Upper lobe of left lung (tissue), 6 donors: ENCODE measurements around the gene ARHGDIA. TPM values are rescaled to one million over a fixed set of nuclear protein-coding genes. Genes with fewer than 3 reads are reported as not detected.

ENCODE experiments used
- ATAC-seq, 2 donors: fragments of 200-7000 bp; cut with Tn5 transposase; one replicate each; pipeline ENCODE4 v1.9.1; 2022; ENCODE audit warnings: mild to moderate bottlenecking in 2 of 2, moderate library complexity in 2 of 2; ENCODE audit not compliant: low FRiP score in 2 of 2
- DNase-seq, 2 donors: peaks; one replicate each; pipeline ENCODE4 v3.0.0-alpha.2; 2019 to 2020
- H3K27ac ChIP-seq, 4 donors: fragments of 200-600 bp; sonication (generic); one replicate each; pipeline ENCODE4 v1.5.1; 2016 to 2019
- H3K27me3 ChIP-seq, 4 donors: fragments of 200-600 bp; sonication (generic); one replicate each; pipeline ENCODE4 v1.5.1; 2017 to 2019
- H3K36me3 ChIP-seq, 4 donors: fragments of 200-600 bp; sonication (generic); one replicate each; pipeline ENCODE4 v1.5.1; 2016 to 2019
- H3K4me1 ChIP-seq, 4 donors: fragments of 200-600 bp; sonication (generic); one replicate each; pipeline ENCODE4 v1.5.1; 2018 to 2019
- H3K4me3 ChIP-seq, 4 donors: fragments of 200-600 bp; sonication (generic); one replicate each; pipeline ENCODE4 v1.5.1; 2017 to 2019; ENCODE audit warnings: mild to moderate bottlenecking in 2 of 4, moderate library complexity in 1 of 4
- H3K9me3 ChIP-seq, 4 donors: fragments of 200-600 bp; sonication (generic); one replicate each; pipeline ENCODE4 v1.5.1; 2018 to 2019
- CTCF ChIP-seq, 6 experiments: fragments of 450-650 bp in 4 of 6; fragments of 200-600 bp in 2 of 6; sonication (generic) in 2 of 6; IDR thresholded peaks; one replicate each; pipeline ENCODE4 v1.5.1; 2016 to 2019; ENCODE audit warnings: antibody characterized with exemption in 6 of 6
- EP300 ChIP-seq, 4 donors: sonication (generic); formaldehyde crosslinking; IDR thresholded peaks; one replicate each; pipeline ENCODE4 v1.5.1; 2017; ENCODE audit warnings: antibody characterized with exemption in 4 of 4, control low read depth in 2 of 4
- POLR2A ChIP-seq, 4 donors: fragments of 450-650 bp; IDR thresholded peaks; one replicate each; pipeline ENCODE4 v1.5.1; 2016 to 2017; ENCODE audit warnings: antibody characterized with exemption in 4 of 4, mild to moderate bottlenecking in 2 of 4
- POLR2AphosphoS5 ChIP-seq, 2 donors: sonication (generic); formaldehyde crosslinking; IDR thresholded peaks; one replicate each; pipeline ENCODE4 v1.5.1; 2017; ENCODE audit warnings: antibody characterized with exemption in 2 of 2
- WGBS, 2 donors: methylation state at CpG; one replicate each; pipeline ENCODE4 v1.1.5; 2017 to 2018; 5-methylcytosine and 5-hydroxymethylcytosine counted together
- total RNA-seq, 6 donors: library from RNA; depleted of rRNA in 4 of 6; stranded (reverse); fragments of >200 nt in 4 of 6; gene quantifications; one replicate each; pipeline versions ENCODE4 v1.1.0 to v1.2.1, GENCODE V29; 2016 to 2021
- donor health status: DM: no; HTN: no; CAD: no; lungs with moderate emphysema.
- donor health status: DM: no; HTN: yes; CAD: no; lungs with severe emphysema.

ARHGDIA gene
- total RNA-seq, 6 donors from 2014 or later = 171 to 522 (median 302) TPM

GRCh38 chr17:81819708-81820107, 51.4 kb downstream of the ARHGDIA start:
- Histone ChIP-seq H3K27ac (no peak overlapping the region), H3K9me3 (no peaks in the 10 kb centered on the region), H3K36me3 (peaks cover 0 to 26% (median 14%) of the 10 kb centered on the region in 4 donors), H3K4me1 (peaks cover 17 to 19% (median 17%) of the 10 kb centered on the region in 4 donors), H3K27me3 (no peaks in the 10 kb centered on the region), H3K4me3 (no peak overlapping the region)
- 55% methylated on average over 4 of the region's 13 CpGs; no CpG with 5 or more reads in 1 of the 2 donors for WGBS, 2 donors
- DNase-seq (no peak), ATAC-seq (no peak)
- TF ChIP-seq EP300 (IDR thresholded peaks at IDR 0.05) (no peak), POLR2A (IDR thresholded peaks at IDR 0.05) (no peak), POLR2AphosphoS5 (IDR thresholded peaks at IDR 0.05) (no peak), CTCF (IDR thresholded peaks at IDR 0.05) (no peak)

GRCh38 chr17:81817758-81818147, 53.4 kb downstream of the ARHGDIA start:
- peaks cover 17% of the 10 kb centered on the region in 4 donors for H3K4me1 ChIP-seq
- WGBS, 2 donors = 42 to 70% methylated on average over 7 of the region's 7 CpGs

More at GRCh38 chr17:81817758-81818147, 53.4 kb downstream of the ARHGDIA start:
- Histone ChIP-seq H3K36me3 (peaks cover 0 to 7% (median 2%) of the 10 kb centered on the region in 4 donors), H3K4me3 (no peak overlapping the region), H3K27me3 (no peaks in the 10 kb centered on the region), H3K27ac (no peak overlapping the region), H3K9me3 (no peaks in the 10 kb centered on the region)
- DNase-seq = no peak
- TF ChIP-seq CTCF (IDR thresholded peaks at IDR 0.05) (no peak), POLR2AphosphoS5 (IDR thresholded peaks at IDR 0.05) (no peak), POLR2A (IDR thresholded peaks at IDR 0.05) (no peak), EP300 (IDR thresholded peaks at IDR 0.05) (no peak)
- no peak for ATAC-seq

Other genes starting within 250 kb of the ARHGDIA start
- gene NPLOC4, start 234.2 kb downstream of the ARHGDIA start, total RNA-seq = 100 to 1,000 TPM in 2 of 6 donors, 10 to 100 TPM in 4; 59.9 to 373 (median 87.4) TPM
- 1 to 10 TPM in 3 of 6 donors, under 1 TPM in 3; 0.61 to 2.8 (median 1.0) TPM for gene TSPAN10, start 234.1 kb downstream of the ARHGDIA start, total RNA-seq
- 10 to 100 TPM in 1 of 6 donors, 1 to 10 TPM in 2, not detected in 3; 1.0 to 12.6 (median 1.7) TPM for gene PDE6G, start 214.8 kb downstream of the ARHGDIA start, total RNA-seq
- 10 to 100 TPM; 32.2 to 46.7 (median 38.5) TPM for gene OXLD1, start 204.7 kb downstream of the ARHGDIA start, total RNA-seq
- gene CCDC137, start 204.6 kb downstream of the ARHGDIA start, total RNA-seq = 10 to 100 TPM; 10.8 to 49.2 (median 12.6) TPM
- 10 to 100 TPM; 16.9 to 47.1 (median 20.5) TPM for gene ARL16, start 187.5 kb downstream of the ARHGDIA start, total RNA-seq
- 100 to 1,000 TPM in 4 of 6 donors, 10 to 100 TPM in 2; 74.7 to 164 (median 108) TPM for gene HGS, start 187.3 kb downstream of the ARHGDIA start, total RNA-seq
- gene MRPL12, start 168.0 kb downstream of the ARHGDIA start, total RNA-seq = 10 to 100 TPM; 29.3 to 69.8 (median 47.8) TPM
- 10 to 100 TPM in 5 of 6 donors, 1 to 10 TPM in 1; 9.9 to 20.2 (median 12.7) TPM for gene SLC25A10, start 159.1 kb downstream of the ARHGDIA start, total RNA-seq
- 10 to 100 TPM in 1 of 6 donors, not detected in 5; 11.1 TPM for gene GCGR, start 67.2 kb downstream of the ARHGDIA start, total RNA-seq
- gene MCRIP1, start 38.0 kb downstream of the ARHGDIA start, total RNA-seq = 100 to 1,000 TPM in 1 of 6 donors, 10 to 100 TPM in 5; 30.1 to 106 (median 70.1) TPM
- gene PPP1R27, start 36.3 kb downstream of the ARHGDIA start, total RNA-seq = not detected
- 100 to 1,000 TPM; 374 to 627 (median 531) TPM for gene P4HB, start 10.8 kb downstream of the ARHGDIA start, total RNA-seq
- gene ALYREF, start 20.2 kb upstream of the ARHGDIA start, total RNA-seq = 10 to 100 TPM; 43.0 to 71.0 (median 60.1) TPM
- gene ANAPC11, start 20.4 kb upstream of the ARHGDIA start, total RNA-seq = 100 to 1,000 TPM in 3 of 6 donors, 10 to 100 TPM in 3; 24.1 to 138 (median 99.2) TPM
- 1 to 10 TPM in 1 of 6 donors, under 1 TPM in 2, not detected in 3; 0.37 to 1.8 (median 0.94) TPM for gene NPB, start 30.9 kb upstream of the ARHGDIA start, total RNA-seq
- gene PCYT2, start 40.1 kb upstream of the ARHGDIA start, total RNA-seq = 10 to 100 TPM; 29.1 to 63.1 (median 52.2) TPM
- 10 to 100 TPM; 35.7 to 87.0 (median 39.7) TPM for gene SIRT7, start 46.8 kb upstream of the ARHGDIA start, total RNA-seq
- gene MAFG, start 56.4 kb upstream of the ARHGDIA start, total RNA-seq = 10 to 100 TPM; 23.0 to 46.4 (median 28.8) TPM
- gene PYCR1, start 66.0 kb upstream of the ARHGDIA start, total RNA-seq = 10 to 100 TPM in 4 of 6 donors, 1 to 10 TPM in 2; 8.4 to 42.4 (median 14.6) TPM
- gene MYADML2, start 75.9 kb upstream of the ARHGDIA start, total RNA-seq = not detected
- 1 to 10 TPM in 5 of 6 donors, under 1 TPM in 1; 0.89 to 5.0 (median 2.3) TPM for gene NOTUM, start 89.8 kb upstream of the ARHGDIA start, total RNA-seq
- 10 to 100 TPM; 26.0 to 96.4 (median 56.1) TPM for gene ASPSCR1, start 106.3 kb upstream of the ARHGDIA start, total RNA-seq
- 10 to 100 TPM; 24.1 to 60.5 (median 47.8) TPM for gene CENPX, start 151.5 kb upstream of the ARHGDIA start, total RNA-seq
- 10 to 100 TPM; 14.0 to 57.6 (median 20.4) TPM for gene LRRC45, start 152.0 kb upstream of the ARHGDIA start, total RNA-seq
- 10 to 100 TPM in 2 of 6 donors, 1 to 10 TPM in 4; 3.0 to 12.6 (median 7.1) TPM for gene RAC3, start 160.3 kb upstream of the ARHGDIA start, total RNA-seq
- gene DCXR, start 166.4 kb upstream of the ARHGDIA start, total RNA-seq = 100 to 1,000 TPM; 122 to 358 (median 211) TPM
- 100 to 1,000 TPM in 1 of 6 donors, 10 to 100 TPM in 5; 25.0 to 101 (median 37.5) TPM for gene RFNG, start 180.5 kb upstream of the ARHGDIA start, total RNA-seq
- gene GPS1, start 180.6 kb upstream of the ARHGDIA start, total RNA-seq = 100 to 1,000 TPM in 4 of 6 donors, 10 to 100 TPM in 2; 55.2 to 147 (median 108) TPM
- gene DUS1L, start 194.5 kb upstream of the ARHGDIA start, total RNA-seq = 100 to 1,000 TPM in 3 of 6 donors, 10 to 100 TPM in 3; 53.5 to 183 (median 106) TPM
- 100 to 1,000 TPM; 191 to 805 (median 577) TPM for gene FASN, start 226.9 kb upstream of the ARHGDIA start, total RNA-seq